ENCODE data around the gene TOMM20L. TPM values are rescaled to one million over a fixed set of nuclear protein-coding genes. Genes with fewer than 3 reads are reported as not detected.
A peak's percentile ranks its signal among the peaks of the same experiment; 100 is the strongest.

Gene TOMM20L
- total and polyA plus RNA-seq, 4 donors = not detected

DNA sequence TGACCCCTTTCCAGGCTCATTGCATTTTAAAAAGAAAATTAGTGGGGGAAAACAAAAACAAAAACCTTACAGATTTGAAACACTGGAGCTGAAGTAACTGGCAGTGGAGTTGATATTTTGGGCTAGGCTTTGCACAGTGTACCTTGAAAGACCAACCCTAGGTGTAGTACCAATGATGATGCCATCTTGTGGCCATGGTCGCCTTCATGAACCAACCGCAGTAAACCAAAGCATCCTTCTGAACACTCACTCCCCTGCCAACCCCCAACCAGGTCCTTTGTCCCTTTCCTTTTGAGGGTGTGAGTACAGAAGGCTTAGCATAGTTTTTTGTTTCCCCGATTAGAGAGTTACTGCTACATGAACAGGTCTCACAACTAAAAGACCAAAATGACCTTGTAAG lies 5.9 kb downstream of the TOMM20L start:
- WGBS = 92% methylated on average over 3 of the region's 3 CpGs
- no peak overlapping the region for H3K4me3 ChIP-seq (ENCODE audit: low read depth in 1 of 3, low read length in 3 of 3)
- H3K27ac ChIP-seq (ENCODE audit: low read depth in 1 of 2, low read length in 2 of 2) = no peak overlapping the region
- TF ChIP-seq, protein P1, sequence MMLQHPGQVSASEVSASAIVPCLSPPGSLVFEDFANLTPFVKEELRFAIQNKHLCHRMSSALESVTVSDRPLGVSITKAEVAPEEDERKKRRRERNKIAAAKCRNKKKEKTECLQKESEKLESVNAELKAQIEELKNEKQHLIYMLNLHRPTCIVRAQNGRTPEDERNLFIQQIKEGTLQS (IDR thresholded peaks at IDR 0.05) = no peak
- peak in 1 of 2 donors; percentile 13 for TF ChIP-seq RAD21 (IDR thresholded peaks at IDR 0.05)
- peaks cover 0 to 1% (median 0%) of the 10 kb centered on the region in 4 donors for H3K36me3 ChIP-seq (ENCODE audit: control insufficient read depth in 4 of 4, insufficient read depth in 3 of 4, low read depth in 1 of 4, low read length in 3 of 4)
- H3K27me3 ChIP-seq (ENCODE audit: control insufficient read depth in 4 of 4, insufficient read depth in 4 of 4, low read length in 3 of 4) = no peaks in the 10 kb centered on the region
- DNase-seq (ENCODE audit: low spot score) = no peak
- peaks cover 0 to 1% (median 0%) of the 10 kb centered on the region in 4 donors for H3K4me1 ChIP-seq (ENCODE audit: control insufficient read depth in 4 of 4, insufficient read depth in 4 of 4, low read length in 3 of 4)
- no peak overlapping the region for H3K9ac ChIP-seq (ENCODE audit: low read depth in 1 of 2, low read length in 2 of 2)
- H3K9me3 ChIP-seq (ENCODE audit: control insufficient read depth in 4 of 4, low read length in 3 of 4) = no peaks in the 10 kb centered on the region

DNA sequence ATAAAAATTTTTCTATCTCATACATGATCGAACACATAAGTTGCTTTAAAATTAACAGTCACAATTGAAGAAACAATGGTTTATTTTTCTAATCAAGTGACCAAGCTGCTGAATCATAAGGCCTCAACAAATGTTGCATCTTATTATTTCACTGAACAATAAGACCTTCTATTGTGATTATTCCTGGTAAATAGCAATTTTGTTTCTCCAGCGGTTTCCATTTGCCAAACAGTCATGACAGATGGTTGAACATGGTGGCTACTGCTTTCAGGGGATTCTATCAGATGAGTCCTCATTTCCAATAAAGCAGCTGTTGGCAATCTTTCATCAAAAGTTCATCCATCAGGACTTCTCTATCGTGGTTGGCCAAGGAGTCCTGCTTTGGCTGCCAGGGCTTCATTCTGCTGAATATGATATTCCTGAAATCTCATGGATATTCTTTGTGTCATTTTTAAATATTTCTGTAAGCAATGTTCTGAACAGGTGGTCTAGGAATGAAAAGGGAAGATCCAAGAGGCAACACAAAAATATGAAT lies 13.0 kb downstream of the TOMM20L start:
- Histone ChIP-seq H3K27me3 (ENCODE audit: control insufficient read depth in 4 of 4, insufficient read depth in 4 of 4, low read length in 3 of 4) (no peaks in the 10 kb centered on the region), H3K9ac (ENCODE audit: low read depth in 1 of 2, low read length in 2 of 2) (no peak overlapping the region), H3K4me1 (ENCODE audit: control insufficient read depth in 4 of 4, insufficient read depth in 4 of 4, low read length in 3 of 4) (peaks cover 0 to 1% (median 0%) of the 10 kb centered on the region in 4 donors), H3K4me3 (ENCODE audit: low read depth in 1 of 3, low read length in 3 of 3) (no peak overlapping the region), H3K9me3 (ENCODE audit: control insufficient read depth in 4 of 4, low read length in 3 of 4) (no peaks in the 10 kb centered on the region), H3K27ac (ENCODE audit: low read depth in 1 of 2, low read length in 2 of 2) (no peak overlapping the region), H3K36me3 (ENCODE audit: control insufficient read depth in 4 of 4, insufficient read depth in 3 of 4, low read depth in 1 of 4, low read length in 3 of 4) (peaks cover 5 to 30% (median 22%) of the 10 kb centered on the region in 4 donors)
- TF ChIP-seq NR2F2 (IDR thresholded peaks at IDR 0.05) (no peak), SP1 (IDR thresholded peaks at IDR 0.05) (no peak), YY1 (IDR thresholded peaks at IDR 0.05) (no peak)
- TF ChIP-seq, protein P2, sequence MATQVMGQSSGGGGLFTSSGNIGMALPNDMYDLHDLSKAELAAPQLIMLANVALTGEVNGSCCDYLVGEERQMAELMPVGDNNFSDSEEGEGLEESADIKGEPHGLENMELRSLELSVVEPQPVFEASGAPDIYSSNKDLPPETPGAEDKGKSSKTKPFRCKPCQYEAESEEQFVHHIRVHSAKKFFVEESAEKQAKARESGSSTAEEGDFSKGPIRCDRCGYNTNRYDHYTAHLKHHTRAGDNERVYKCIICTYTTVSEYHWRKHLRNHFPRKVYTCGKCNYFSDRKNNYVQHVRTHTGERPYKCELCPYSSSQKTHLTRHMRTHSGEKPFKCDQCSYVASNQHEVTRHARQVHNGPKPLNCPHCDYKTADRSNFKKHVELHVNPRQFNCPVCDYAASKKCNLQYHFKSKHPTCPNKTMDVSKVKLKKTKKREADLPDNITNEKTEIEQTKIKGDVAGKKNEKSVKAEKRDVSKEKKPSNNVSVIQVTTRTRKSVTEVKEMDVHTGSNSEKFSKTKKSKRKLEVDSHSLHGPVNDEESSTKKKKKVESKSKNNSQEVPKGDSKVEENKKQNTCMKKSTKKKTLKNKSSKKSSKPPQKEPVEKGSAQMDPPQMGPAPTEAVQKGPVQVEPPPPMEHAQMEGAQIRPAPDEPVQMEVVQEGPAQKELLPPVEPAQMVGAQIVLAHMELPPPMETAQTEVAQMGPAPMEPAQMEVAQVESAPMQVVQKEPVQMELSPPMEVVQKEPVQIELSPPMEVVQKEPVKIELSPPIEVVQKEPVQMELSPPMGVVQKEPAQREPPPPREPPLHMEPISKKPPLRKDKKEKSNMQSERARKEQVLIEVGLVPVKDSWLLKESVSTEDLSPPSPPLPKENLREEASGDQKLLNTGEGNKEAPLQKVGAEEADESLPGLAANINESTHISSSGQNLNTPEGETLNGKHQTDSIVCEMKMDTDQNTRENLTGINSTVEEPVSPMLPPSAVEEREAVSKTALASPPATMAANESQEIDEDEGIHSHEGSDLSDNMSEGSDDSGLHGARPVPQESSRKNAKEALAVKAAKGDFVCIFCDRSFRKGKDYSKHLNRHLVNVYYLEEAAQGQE (IDR thresholded peaks at IDR 0.05) = no peak
- TF ChIP-seq, protein P1 (IDR thresholded peaks at IDR 0.05) = no peak
- TF ChIP-seq, protein P3, sequence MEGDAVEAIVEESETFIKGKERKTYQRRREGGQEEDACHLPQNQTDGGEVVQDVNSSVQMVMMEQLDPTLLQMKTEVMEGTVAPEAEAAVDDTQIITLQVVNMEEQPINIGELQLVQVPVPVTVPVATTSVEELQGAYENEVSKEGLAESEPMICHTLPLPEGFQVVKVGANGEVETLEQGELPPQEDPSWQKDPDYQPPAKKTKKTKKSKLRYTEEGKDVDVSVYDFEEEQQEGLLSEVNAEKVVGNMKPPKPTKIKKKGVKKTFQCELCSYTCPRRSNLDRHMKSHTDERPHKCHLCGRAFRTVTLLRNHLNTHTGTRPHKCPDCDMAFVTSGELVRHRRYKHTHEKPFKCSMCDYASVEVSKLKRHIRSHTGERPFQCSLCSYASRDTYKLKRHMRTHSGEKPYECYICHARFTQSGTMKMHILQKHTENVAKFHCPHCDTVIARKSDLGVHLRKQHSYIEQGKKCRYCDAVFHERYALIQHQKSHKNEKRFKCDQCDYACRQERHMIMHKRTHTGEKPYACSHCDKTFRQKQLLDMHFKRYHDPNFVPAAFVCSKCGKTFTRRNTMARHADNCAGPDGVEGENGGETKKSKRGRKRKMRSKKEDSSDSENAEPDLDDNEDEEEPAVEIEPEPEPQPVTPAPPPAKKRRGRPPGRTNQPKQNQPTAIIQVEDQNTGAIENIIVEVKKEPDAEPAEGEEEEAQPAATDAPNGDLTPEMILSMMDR (IDR thresholded peaks at IDR 0.05; ENCODE audit: low read depth, low read length, missing input control) = no peak
- DNase-seq (ENCODE audit: low spot score) = no peak
- 93% methylated on average over 3 of the region's 3 CpGs for WGBS

DNA sequence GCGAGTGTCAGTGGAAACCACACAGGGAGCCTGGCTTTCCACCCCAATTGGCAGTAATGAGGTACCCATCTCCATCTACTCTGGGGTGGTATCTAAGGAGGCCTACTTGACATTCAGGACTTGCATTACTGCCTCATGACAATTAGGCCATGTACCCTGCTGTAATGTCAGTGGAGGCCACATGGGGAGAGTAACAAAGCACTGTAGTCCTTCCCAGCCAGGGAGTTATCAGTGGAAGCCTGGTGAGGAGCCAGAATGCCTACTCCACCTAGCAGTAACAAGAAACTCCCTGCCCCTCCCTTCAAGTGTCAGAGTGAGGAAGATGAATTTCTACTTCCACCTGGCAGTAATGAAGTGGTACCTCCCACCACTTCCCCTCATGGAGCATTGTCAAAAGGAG lies 19.1 kb downstream of the TOMM20L start:
- WGBS = 100% methylated on average over 1 of the region's 1 CpG
- no peaks in the 10 kb centered on the region for H3K27me3 ChIP-seq (ENCODE audit: control insufficient read depth in 4 of 4, insufficient read depth in 4 of 4, low read length in 3 of 4)
- H3K36me3 ChIP-seq (ENCODE audit: control insufficient read depth in 4 of 4, insufficient read depth in 3 of 4, low read depth in 1 of 4, low read length in 3 of 4) = peaks cover 5 to 23% (median 12%) of the 10 kb centered on the region in 4 donors
- TF ChIP-seq, protein P3 (IDR thresholded peaks at IDR 0.05; ENCODE audit: low read depth, low read length, missing input control) = no peak
- TF ChIP-seq GABPA (IDR thresholded peaks at IDR 0.05 in 1 of 2, conservative IDR thresholded peaks at IDR 0.05 in 1 of 2) = no peak
- TF ChIP-seq RAD21 (IDR thresholded peaks at IDR 0.05) = no peak
- TF ChIP-seq FOXA2 (IDR thresholded peaks at IDR 0.05) = no peak
- TF ChIP-seq SP1 (IDR thresholded peaks at IDR 0.05) = no peak
- TF ChIP-seq HNF4A (conservative IDR thresholded peaks at IDR 0.05) = no peak
- TF ChIP-seq FOXA1 (IDR thresholded peaks at IDR 0.05) = no peak
- TF ChIP-seq NR2F2 (IDR thresholded peaks at IDR 0.05) = no peak
- TF ChIP-seq JUND (IDR thresholded peaks at IDR 0.05) = no peak
- TF ChIP-seq TAF1 (conservative IDR thresholded peaks at IDR 0.05) = no peak
- TF ChIP-seq EGR1 (IDR thresholded peaks at IDR 0.05; ENCODE audit: low read depth in 2 of 2) = no peak
- TF ChIP-seq, protein P1 (IDR thresholded peaks at IDR 0.05) = no peak
- TF ChIP-seq, protein P4, sequence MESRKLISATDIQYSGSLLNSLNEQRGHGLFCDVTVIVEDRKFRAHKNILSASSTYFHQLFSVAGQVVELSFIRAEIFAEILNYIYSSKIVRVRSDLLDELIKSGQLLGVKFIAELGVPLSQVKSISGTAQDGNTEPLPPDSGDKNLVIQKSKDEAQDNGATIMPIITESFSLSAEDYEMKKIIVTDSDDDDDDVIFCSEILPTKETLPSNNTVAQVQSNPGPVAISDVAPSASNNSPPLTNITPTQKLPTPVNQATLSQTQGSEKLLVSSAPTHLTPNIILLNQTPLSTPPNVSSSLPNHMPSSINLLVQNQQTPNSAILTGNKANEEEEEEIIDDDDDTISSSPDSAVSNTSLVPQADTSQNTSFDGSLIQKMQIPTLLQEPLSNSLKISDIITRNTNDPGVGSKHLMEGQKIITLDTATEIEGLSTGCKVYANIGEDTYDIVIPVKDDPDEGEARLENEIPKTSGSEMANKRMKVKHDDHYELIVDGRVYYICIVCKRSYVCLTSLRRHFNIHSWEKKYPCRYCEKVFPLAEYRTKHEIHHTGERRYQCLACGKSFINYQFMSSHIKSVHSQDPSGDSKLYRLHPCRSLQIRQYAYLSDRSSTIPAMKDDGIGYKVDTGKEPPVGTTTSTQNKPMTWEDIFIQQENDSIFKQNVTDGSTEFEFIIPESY (IDR thresholded peaks at IDR 0.05) = no peak
- no peak for TF ChIP-seq YY1 (IDR thresholded peaks at IDR 0.05)
- no peak for TF ChIP-seq HNF4G (IDR thresholded peaks at IDR 0.05)
- TF ChIP-seq RXRA (IDR thresholded peaks at IDR 0.05) = no peak

More for the DNA sequence above, 19.1 kb downstream of the TOMM20L start:
- Histone ChIP-seq H3K9ac (ENCODE audit: low read depth in 1 of 2, low read length in 2 of 2) (no peak overlapping the region), H3K27ac (ENCODE audit: low read depth in 1 of 2, low read length in 2 of 2) (no peak overlapping the region), H3K4me1 (ENCODE audit: control insufficient read depth in 4 of 4, insufficient read depth in 4 of 4, low read length in 3 of 4) (no peaks in the 10 kb centered on the region), H3K4me3 (ENCODE audit: low read depth in 1 of 3, low read length in 3 of 3) (no peak overlapping the region), H3K9me3 (ENCODE audit: control insufficient read depth in 4 of 4, low read length in 3 of 4) (no peaks in the 10 kb centered on the region)
- no peak for DNase-seq (ENCODE audit: low spot score)

All from liver (tissue), 9 donors.